Panc1 (cell line): ENCODE measurements around the gene SMARCE1. TPM values are rescaled to one million over a fixed set of nuclear protein-coding genes. Genes with fewer than 3 reads are reported as not detected.

ENCODE experiments used
- ATAC-seq: fragments of 200-7000 bp; cut with Tn5 transposase; 2 replicates; pipeline ENCODE4 v1.9.1; 2020; ENCODE audit warnings: mild to moderate bottlenecking, moderate library complexity
- BruUV-seq: library from RNA; stranded (reverse); fragments of 400-500 nt; replicated peaks from 2 replicates; lab custom pipeline; 2021; lab: Mats Ljungman, UMichigan
- CTCF ChIA-PET: fragments of 300-600 bp; sonication (Branson Sonifier 250); formaldehyde crosslinking; loops from one replicate; lab custom pipeline; 2022; ENCODE audit warnings: antibody characterized with exemption; lab: Charles Lee
- POLR2A ChIA-PET: fragments of 300-600 bp; sonication (Branson Sonifier 250); formaldehyde crosslinking; loops from one replicate; lab custom pipeline; 2022; ENCODE audit warnings: antibody characterized with exemption; lab: Charles Lee
- DNase-seq: peaks from one replicate; pipeline ENCODE4 v3.0.0-alpha.2; 2010; ENCODE audit warnings: low read depth, low spot score
- H3K27ac ChIP-seq: 2 replicates; pipeline ENCODE4 v1.5.1; 2011; ENCODE audit warnings: mild to moderate bottlenecking, low read length, inconsistent platforms
- H3K27me3 ChIP-seq: fragments of 200-500 bp; sonication (Bioruptor generic); 2 replicates; pipeline ENCODE4 v1.6.0; 2014; ENCODE audit warnings: low read length, inconsistent platforms; ENCODE audit not compliant: control insufficient read depth, insufficient read depth
- H3K36me3 ChIP-seq: fragments of 200-500 bp; sonication (Bioruptor generic); 2 replicates; pipeline ENCODE4 v1.5.1; 2014; ENCODE audit warnings: inconsistent platforms, mild to moderate bottlenecking, low read length, moderate library complexity; ENCODE audit not compliant: control insufficient read depth, insufficient read depth
- H3K4me1 ChIP-seq: 2 replicates; pipeline ENCODE4 v1.5.1; 2011; ENCODE audit warnings: inconsistent platforms, mild to moderate bottlenecking, low read length, moderate library complexity; ENCODE audit not compliant: control insufficient read depth, insufficient read depth
- H3K4me3 ChIP-seq, 2 experiments: 2 replicates each; pipeline ENCODE4 v1.5.1; 2011 to 2012; ENCODE audit warnings: low read depth in 2 of 2, low read length in 2 of 2, mild to moderate bottlenecking in 2 of 2, inconsistent platforms in 1 of 2, moderate library complexity in 1 of 2
- H3K9me3 ChIP-seq: fragments of 200-500 bp; sonication (Bioruptor generic); 2 replicates; pipeline ENCODE4 v1.5.1; 2014; ENCODE audit warnings: low read depth, mild to moderate bottlenecking, inconsistent platforms, low read length, moderate library complexity; ENCODE audit not compliant: control insufficient read depth, insufficient read depth
- CTCF ChIP-seq: fragments of 450-650 bp; IDR thresholded peaks from 2 replicates; pipeline ENCODE4 v1.5.1; 2017; ENCODE audit warnings: mild to moderate bottlenecking
- POLR2AphosphoS5 ChIP-seq: IDR thresholded peaks from 2 replicates; pipeline ENCODE4 v1.6.1; 2012; ENCODE audit warnings: mild to moderate bottlenecking, low read depth, low read length, moderate library complexity
- REST ChIP-seq, 2 experiments: IDR thresholded peaks; 2 replicates each; pipeline ENCODE4 v1.6.1; 2011 to 2012; ENCODE audit warnings: low read depth in 2 of 2, control low read depth in 1 of 2, low read length in 1 of 2, mild to moderate bottlenecking in 1 of 2, moderate library complexity in 1 of 2; ENCODE audit not compliant: insufficient read depth in 1 of 2
- SIN3A ChIP-seq: IDR thresholded peaks from 2 replicates; pipeline ENCODE4 v1.6.1; 2012; ENCODE audit warnings: low read depth, mild to moderate bottlenecking, low read length, moderate library complexity, borderline replicate concordance; ENCODE audit not compliant: insufficient read depth
- TCF7L2 ChIP-seq: IDR thresholded peaks from 2 replicates; pipeline ENCODE4 v1.6.1; 2011; ENCODE audit warnings: mild to moderate bottlenecking, low read depth, low read length, inconsistent platforms
- in situ Hi-C: cut with HindIII; loops from 2 replicates; pipeline ENCODE4 v1.10.0; 2016; ENCODE audit warnings: low sequenced_read_pairs, low pct_unique_long_range_greater_than_20kb
- intact Hi-C: fragments of 100-400 bp; cut with micrococcal nuclease; formaldehyde crosslinking; loops from one replicate; pipeline ENCODE4 v1.10.0; 2022; ENCODE audit not compliant: unreplicated experiment
- total RNA-seq: library from RNA; stranded (reverse); gene quantifications from one replicate; pipeline ENCODE4 v1.2.1, GENCODE V29; 2021; ENCODE audit not compliant: unreplicated experiment

The SMARCE1 gene
- total RNA-seq, 1 experiment from 2014 or later, result 129 TPM

GRCh38 chr17:40671282-40671681 lies 23.7 kb upstream of the SMARCE1 start:
- Histone ChIP-seq H3K9me3 (no peaks in the 10 kb centered on the region), H3K27ac (no peak overlapping the region), H3K4me1 (no peaks in the 10 kb centered on the region), H3K27me3 (peaks cover 20% of the 10 kb centered on the region), H3K36me3 (no peaks in the 10 kb centered on the region), H3K4me3 (no peak overlapping the region)
- ChIA-PET POLR2A (interaction anchor here (0.6 kb wide), 1 partner anchor 11 kb away, joined by 3 read pairs; no protein-coding TSS in a partner anchor), CTCF (no interaction called here)
- no TSS peak for BruUV-seq
- in situ Hi-C loops (no loop called here), intact Hi-C loops (no loop called here)
- TF ChIP-seq SIN3A (no peak), REST (IDR thresholded peaks at IDR 0.05; ENCODE audit: insufficient read depth in 1 of 2, low read depth in 2 of 2, low read length in 1 of 2) (no peak), TCF7L2 (no peak), POLR2AphosphoS5 (no peak), CTCF (no peak)
- DNase-seq (no peak), ATAC-seq (no peak)

- CTCF ChIA-PET, result no interaction called here
- intact Hi-C loops, result no loop called here
- no TSS peak for BruUV-seq
These were observed 18.7 kb upstream of the SMARCE1 start for GRCh38 chr17:40666331-40666730.

More at GRCh38 chr17:40666331-40666730, 18.7 kb upstream of the SMARCE1 start:
- peaks cover 13% of the 10 kb centered on the region for H3K27me3 ChIP-seq
- no peak overlapping the region for H3K27ac ChIP-seq
- no peaks in the 10 kb centered on the region for H3K9me3 ChIP-seq
- POLR2A ChIA-PET, result no interaction called here
- H3K4me1 ChIP-seq, result 0 out of 2 replicates have a peak, but pooled peaks cover 3% of the 10 kb centered on the region
- no peak for ATAC-seq
- H3K4me3 ChIP-seq, result no peak overlapping the region
- no peaks in the 10 kb centered on the region for H3K36me3 ChIP-seq
- DNase-seq, result no peak
- TF ChIP-seq POLR2AphosphoS5, result no peak
- no peak for TF ChIP-seq CTCF
- TF ChIP-seq SIN3A, result no peak
- TF ChIP-seq REST (IDR thresholded peaks at IDR 0.05; ENCODE audit: insufficient read depth in 1 of 2, low read depth in 2 of 2, low read length in 1 of 2), result no peak
- TF ChIP-seq TCF7L2, result no peak
- in situ Hi-C loops, result no loop called here
